HepG2 (cell line): Measurements from ENCODE around the gene MED25. TPM values are rescaled to one million over a fixed set of nuclear protein-coding genes. Genes with fewer than 3 reads are reported as not detected.
A peak's percentile ranks its signal among the peaks of the same experiment; 100 is the strongest.

Source experiments
- CBFB ChIP-seq: sonication (generic); formaldehyde crosslinking; IDR thresholded peaks from 2 replicates; pipeline ENCODE4 v1.4.0; 2020; ENCODE audit warnings: missing genetic modification reagents
- GZF1 ChIP-seq: sonication (generic); formaldehyde crosslinking; IDR thresholded peaks from 2 replicates; pipeline ENCODE4 v1.5.1; 2020; ENCODE audit warnings: mild to moderate bottlenecking, missing genetic modification reagents
- KLF15 ChIP-seq: sonication (generic); formaldehyde crosslinking; IDR thresholded peaks from 2 replicates; pipeline ENCODE4 v1.8.1; 2023; ENCODE audit warnings: borderline replicate concordance, mild to moderate bottlenecking, inconsistent platforms, missing genetic modification reagents, mixed read lengths
- MTF2 ChIP-seq: sonication (generic); formaldehyde crosslinking; IDR thresholded peaks from 2 replicates; pipeline ENCODE4 v1.5.0; 2020; ENCODE audit warnings: missing genetic modification reagents, borderline replicate concordance
- NFKBIZ ChIP-seq: IDR thresholded peaks from 2 replicates; pipeline ENCODE4 v1.6.1; 2018; ENCODE audit warnings: missing genetic modification reagents, missing compliant biosample characterization
- SALL2 ChIP-seq: sonication (generic); formaldehyde crosslinking; IDR thresholded peaks from 2 replicates; pipeline ENCODE4 v1.8.1; 2023; ENCODE audit warnings: mild to moderate bottlenecking, missing genetic modification reagents, inconsistent platforms
- TCF7 ChIP-seq: sonication (generic); IDR thresholded peaks from 2 replicates; pipeline ENCODE4 v1.6.1; 2016; ENCODE audit warnings: antibody characterized with exemption, low read depth
- TGIF2 ChIP-seq: IDR thresholded peaks from 2 replicates; pipeline ENCODE4 v1.6.1; 2016; ENCODE audit warnings: control low read depth, missing compliant biosample characterization
- ZNF33B ChIP-seq: sonication (generic); formaldehyde crosslinking; IDR thresholded peaks from 2 replicates; pipeline ENCODE4 v1.5.1; 2020; ENCODE audit warnings: mild to moderate bottlenecking, missing genetic modification reagents
- ZNF468 ChIP-seq: sonication (generic); formaldehyde crosslinking; IDR thresholded peaks from 2 replicates; pipeline ENCODE4 v1.8.0; 2022; ENCODE audit warnings: mild to moderate bottlenecking, moderate library complexity, missing genetic modification reagents
- ZNF605 ChIP-seq: sonication (generic); formaldehyde crosslinking; IDR thresholded peaks from 2 replicates; pipeline ENCODE4 v1.8.0; 2022; ENCODE audit warnings: mild to moderate bottlenecking, missing genetic modification reagents
- ZNF660 ChIP-seq: sonication (generic); formaldehyde crosslinking; IDR thresholded peaks from 2 replicates; pipeline ENCODE4 v1.5.1; 2020; ENCODE audit warnings: mild to moderate bottlenecking, low read depth, missing genetic modification reagents, borderline replicate concordance
- ZNF674 ChIP-seq: sonication (generic); formaldehyde crosslinking; IDR thresholded peaks from 2 replicates; pipeline ENCODE4 v1.5.0; 2020; ENCODE audit warnings: low read depth, mild to moderate bottlenecking, missing genetic modification reagents
- ZNF747 ChIP-seq: sonication (generic); formaldehyde crosslinking; IDR thresholded peaks from 2 replicates; pipeline ENCODE4 v1.8.1; 2023; ENCODE audit warnings: missing genetic modification reagents, mild to moderate bottlenecking, borderline replicate concordance
- ZNF776 ChIP-seq: sonication (generic); formaldehyde crosslinking; IDR thresholded peaks from 2 replicates; pipeline ENCODE4 v1.4.0; 2020; ENCODE audit warnings: mild to moderate bottlenecking, missing genetic modification reagents
- ZSCAN20 ChIP-seq: sonication (generic); formaldehyde crosslinking; IDR thresholded peaks from 2 replicates; pipeline ENCODE4 v1.4.0; 2020; ENCODE audit warnings: missing genetic modification reagents, mild to moderate bottlenecking, borderline replicate concordance
- polyA plus RNA-seq, 8 experiments: library from polyadenylated mRNA; depleted of rRNA in 3 of 8; stranded (reverse) in 7 of 8; unstranded in 1 of 8; fragments of >200 nt; fragmentation: Illumina TruSeq in 4 of 8; extraction: Trizol in 4 of 8; gene quantifications; 2 replicates each; pipeline versions ENCODE4 v1.2.1 to v1.2.3, GENCODE V29; 2011 to 2016; ENCODE audit warnings: low read depth in 4 of 8, missing spikeins in 1 of 8, mixed read lengths in 1 of 8; ENCODE audit not compliant: insufficient read depth in 1 of 8
- total RNA-seq, 5 experiments: library from RNA; depleted of rRNA; stranded (reverse); fragments of >200 nt; fragmentation: Illumina TruSeq; extraction: Trizol; gene quantifications; 2 replicates each; pipeline ENCODE4 v1.2.3, GENCODE V29; 2016; ENCODE audit warnings: low read depth in 1 of 5
- TF ChIP-seq, protein P1 (sequence below): sonication (generic); formaldehyde crosslinking; IDR thresholded peaks from 2 replicates; pipeline ENCODE4 v1.8.0; 2022; ENCODE audit warnings: mild to moderate bottlenecking, missing genetic modification reagents
- TF ChIP-seq, protein P2 (sequence below): sonication (generic); formaldehyde crosslinking; IDR thresholded peaks from 2 replicates; pipeline ENCODE4 v1.4.0; 2020; ENCODE audit warnings: missing genetic modification reagents, mild to moderate bottlenecking, borderline replicate concordance
- TF ChIP-seq, protein P3 (sequence below): sonication (generic); formaldehyde crosslinking; IDR thresholded peaks from one replicate; pipeline ENCODE4 v1.5.1; 2020; ENCODE audit warnings: mild to moderate bottlenecking, missing genetic modification reagents; ENCODE audit errors: not compliant biosample characterization

MED25 gene
- total and polyA plus RNA-seq, 2 of the 13 experiments (the other 11 are each of a cell fraction or from before 2014, with no cell fraction given) = 11.1 to 15.1 TPM

DNA sequence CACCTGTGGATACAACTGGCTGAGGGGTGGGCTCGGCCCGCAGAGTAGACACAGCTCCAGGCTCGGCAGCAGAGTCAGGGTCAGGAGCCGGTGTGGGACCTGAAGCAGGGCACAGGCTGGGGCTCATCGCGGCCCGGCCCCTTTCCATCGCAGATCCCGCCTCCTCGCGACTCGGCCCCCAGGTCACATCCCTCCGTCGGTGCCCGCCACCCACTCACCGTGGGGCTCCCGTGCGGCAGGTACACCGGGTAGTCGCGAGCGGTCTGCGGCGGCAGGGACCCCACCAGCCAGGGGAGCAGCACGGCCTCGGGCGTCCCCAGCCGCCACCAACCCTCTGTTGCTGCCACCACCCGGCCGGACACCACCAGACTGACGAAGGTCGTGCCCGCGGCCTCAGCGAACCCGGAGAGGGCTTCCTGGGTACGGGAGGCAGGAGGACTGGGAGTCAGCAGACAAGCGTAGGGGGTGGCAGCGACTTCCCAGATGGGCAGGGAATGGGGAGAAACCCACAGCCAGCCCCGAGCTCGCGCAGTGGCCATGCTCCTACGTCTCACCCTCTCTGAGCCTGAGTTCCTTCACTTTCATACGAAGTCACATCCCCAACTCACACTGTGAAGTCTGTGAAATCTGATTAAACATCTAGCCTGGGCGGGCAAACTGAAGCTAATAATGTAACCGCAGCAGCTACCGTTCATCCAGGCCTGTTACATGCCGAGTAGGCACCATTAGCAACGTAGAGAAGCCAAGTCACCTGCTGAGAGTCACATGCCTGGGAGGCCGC, 8.7 kb upstream of the MED25 start (continued):
- TF ChIP-seq, protein P1, sequence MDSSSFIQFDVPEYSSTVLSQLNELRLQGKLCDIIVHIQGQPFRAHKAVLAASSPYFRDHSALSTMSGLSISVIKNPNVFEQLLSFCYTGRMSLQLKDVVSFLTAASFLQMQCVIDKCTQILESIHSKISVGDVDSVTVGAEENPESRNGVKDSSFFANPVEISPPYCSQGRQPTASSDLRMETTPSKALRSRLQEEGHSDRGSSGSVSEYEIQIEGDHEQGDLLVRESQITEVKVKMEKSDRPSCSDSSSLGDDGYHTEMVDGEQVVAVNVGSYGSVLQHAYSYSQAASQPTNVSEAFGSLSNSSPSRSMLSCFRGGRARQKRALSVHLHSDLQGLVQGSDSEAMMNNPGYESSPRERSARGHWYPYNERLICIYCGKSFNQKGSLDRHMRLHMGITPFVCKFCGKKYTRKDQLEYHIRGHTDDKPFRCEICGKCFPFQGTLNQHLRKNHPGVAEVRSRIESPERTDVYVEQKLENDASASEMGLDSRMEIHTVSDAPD (CRISPR knock-in tag) = 0 out of 2 replicates have a peak, but pooled peaks have one; percentile 20
- TF ChIP-seq ZNF605 (CRISPR knock-in tag) (0 out of 2 replicates have a peak, but pooled peaks have one; percentile 32), TGIF2 (CRISPR knock-in tag) (no peak), ZNF660 (CRISPR knock-in tag) (no peak), CBFB (CRISPR knock-in tag) (no peak), SALL2 (CRISPR knock-in tag) (no peak), MTF2 (no peak), TCF7 (no peak), ZNF747 (CRISPR knock-in tag) (0 out of 2 replicates have a peak, but pooled peaks have one; percentile 31), ZNF776 (no peak), ZNF674 (no peak), ZSCAN20 (CRISPR knock-in tag) (no peak), ZNF33B (CRISPR knock-in tag) (no peak), NFKBIZ (CRISPR knock-in tag) (no peak), KLF15 (CRISPR knock-in tag) (no peak), GZF1 (CRISPR knock-in tag) (no peak), ZNF468 (CRISPR knock-in tag) (0 out of 2 replicates have a peak, but pooled peaks have one; percentile 49)
- TF ChIP-seq, protein P2, sequence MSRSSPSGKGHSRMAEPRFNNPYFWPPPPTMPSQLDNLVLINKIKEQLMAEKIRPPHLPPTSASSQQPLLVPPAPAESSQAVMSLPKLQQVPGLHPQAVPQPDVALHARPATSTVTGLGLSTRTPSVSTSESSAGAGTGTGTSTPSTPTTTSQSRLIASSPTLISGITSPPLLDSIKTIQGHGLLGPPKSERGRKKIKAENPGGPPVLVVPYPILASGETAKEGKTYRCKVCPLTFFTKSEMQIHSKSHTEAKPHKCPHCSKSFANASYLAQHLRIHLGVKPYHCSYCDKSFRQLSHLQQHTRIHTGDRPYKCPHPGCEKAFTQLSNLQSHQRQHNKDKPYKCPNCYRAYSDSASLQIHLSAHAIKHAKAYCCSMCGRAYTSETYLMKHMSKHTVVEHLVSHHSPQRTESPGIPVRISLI = no peak
- TF ChIP-seq, protein P3, sequence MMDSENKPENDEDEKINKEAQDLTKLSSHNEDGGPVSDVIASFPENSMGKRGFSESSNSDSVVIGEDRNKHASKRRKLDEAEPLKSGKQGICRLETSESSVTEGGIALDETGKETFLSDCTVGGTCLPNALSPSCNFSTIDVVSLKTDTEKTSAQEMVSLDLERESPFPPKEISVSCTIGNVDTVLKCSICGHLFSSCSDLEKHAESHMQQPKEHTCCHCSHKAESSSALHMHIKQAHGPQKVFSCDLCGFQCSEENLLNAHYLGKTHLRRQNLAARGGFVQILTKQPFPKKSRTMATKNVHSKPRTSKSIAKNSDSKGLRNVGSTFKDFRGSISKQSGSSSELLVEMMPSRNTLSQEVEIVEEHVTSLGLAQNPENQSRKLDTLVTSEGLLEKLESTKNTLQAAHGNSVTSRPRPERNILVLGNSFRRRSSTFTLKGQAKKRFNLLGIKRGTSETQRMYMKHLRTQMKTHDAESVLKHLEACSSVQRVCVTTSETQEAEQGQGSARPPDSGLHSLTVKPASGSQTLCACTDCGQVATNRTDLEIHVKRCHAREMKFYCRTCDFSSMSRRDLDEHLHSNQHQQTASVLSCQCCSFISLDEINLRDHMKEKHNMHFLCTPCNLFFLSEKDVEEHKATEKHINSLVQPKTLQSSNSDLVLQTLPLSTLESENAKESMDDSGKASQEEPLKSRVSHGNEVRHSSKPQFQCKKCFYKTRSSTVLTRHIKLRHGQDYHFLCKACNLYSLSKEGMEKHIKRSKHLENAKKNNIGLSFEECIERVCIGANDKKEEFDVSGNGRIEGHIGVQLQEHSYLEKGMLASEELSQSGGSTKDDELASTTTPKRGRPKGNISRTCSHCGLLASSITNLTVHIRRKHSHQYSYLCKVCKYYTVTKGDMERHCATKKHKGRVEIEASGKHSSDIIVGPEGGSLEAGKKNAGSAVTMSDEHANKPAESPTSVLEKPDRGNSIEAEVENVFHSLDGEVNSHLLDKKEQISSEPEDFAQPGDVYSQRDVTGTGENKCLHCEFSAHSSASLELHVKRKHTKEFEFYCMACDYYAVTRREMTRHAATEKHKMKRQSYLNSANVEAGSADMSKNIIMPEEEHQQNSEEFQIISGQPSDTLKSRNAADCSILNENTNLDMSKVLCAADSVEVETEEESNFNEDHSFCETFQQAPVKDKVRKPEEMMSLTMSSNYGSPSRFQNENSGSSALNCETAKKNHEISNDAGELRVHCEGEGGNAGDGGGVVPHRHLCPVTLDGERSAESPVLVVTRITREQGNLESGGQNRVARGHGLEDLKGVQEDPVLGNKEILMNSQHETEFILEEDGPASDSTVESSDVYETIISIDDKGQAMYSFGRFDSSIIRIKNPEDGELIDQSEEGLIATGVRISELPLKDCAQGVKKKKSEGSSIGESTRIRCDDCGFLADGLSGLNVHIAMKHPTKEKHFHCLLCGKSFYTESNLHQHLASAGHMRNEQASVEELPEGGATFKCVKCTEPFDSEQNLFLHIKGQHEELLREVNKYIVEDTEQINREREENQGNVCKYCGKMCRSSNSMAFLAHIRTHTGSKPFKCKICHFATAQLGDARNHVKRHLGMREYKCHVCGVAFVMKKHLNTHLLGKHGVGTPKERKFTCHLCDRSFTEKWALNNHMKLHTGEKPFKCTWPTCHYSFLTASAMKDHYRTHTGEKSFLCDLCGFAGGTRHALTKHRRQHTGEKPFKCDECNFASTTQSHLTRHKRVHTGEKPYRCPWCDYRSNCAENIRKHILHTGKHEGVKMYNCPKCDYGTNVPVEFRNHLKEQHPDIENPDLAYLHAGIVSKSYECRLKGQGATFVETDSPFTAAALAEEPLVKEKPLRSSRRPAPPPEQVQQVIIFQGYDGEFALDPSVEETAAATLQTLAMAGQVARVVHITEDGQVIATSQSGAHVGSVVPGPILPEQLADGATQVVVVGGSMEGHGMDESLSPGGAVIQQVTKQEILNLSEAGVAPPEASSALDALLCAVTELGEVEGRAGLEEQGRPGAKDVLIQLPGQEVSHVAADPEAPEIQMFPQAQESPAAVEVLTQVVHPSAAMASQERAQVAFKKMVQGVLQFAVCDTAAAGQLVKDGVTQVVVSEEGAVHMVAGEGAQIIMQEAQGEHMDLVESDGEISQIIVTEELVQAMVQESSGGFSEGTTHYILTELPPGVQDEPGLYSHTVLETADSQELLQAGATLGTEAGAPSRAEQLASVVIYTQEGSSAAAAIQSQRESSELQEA (CRISPR knock-in tag) = no peak
